Ovary (tissue), 3 donors: ENCODE data around the gene CDK10.

Experiments used
- CTCF ChIP-seq, 3 donors: fragments of 450-650 bp in 2 of 3; fragments of 200-600 bp in 1 of 3; IDR thresholded peaks; one replicate each; pipeline versions ENCODE4 v1.5.1 to v1.8.0; 2016 to 2022; ENCODE audit warnings: antibody characterized with exemption in 3 of 3, mild to moderate bottlenecking in 1 of 3
- POLR2A ChIP-seq: fragments of 450-650 bp; IDR thresholded peaks from one replicate; pipeline ENCODE4 v1.6.1; 2017; ENCODE audit warnings: antibody characterized with exemption, mild to moderate bottlenecking, moderate library complexity
- donor health status: DM: no; HTN: no; CAD: no.

GRCh38 chr16:89642574-89642973 is 43.9 kb upstream of the CDK10 start:
- TF ChIP-seq POLR2A = no peak
- TF ChIP-seq CTCF (IDR thresholded peaks at IDR 0.05) = no peak
